Ramos (cell line): Measurements from ENCODE around the gene EGFR.

Source experiments
- in situ Hi-C: fragments of 300-500 bp; cut with MboI; formaldehyde crosslinking; loops from one replicate; pipeline ENCODE4 v1.14.3; 2022; ENCODE audit warnings: low sequenced_read_pairs; ENCODE audit not compliant: unreplicated experiment

Gene EGFR

GRCh38 chr7:55224810-55225209 lies 206.0 kb downstream of the EGFR start:
- in situ Hi-C loops = no loop called here

GRCh38 chr7:55230014-55230413 lies 211.2 kb downstream of the EGFR start:
- in situ Hi-C loops = no loop called here

GRCh38 chr7:55231736-55232280 lies 213.0 kb downstream of the EGFR start:
- in situ Hi-C loops = no loop called here

- in situ Hi-C loops = no loop called here
Observed at GRCh38 chr7:55233001-55233400, 214.2 kb downstream of the EGFR start.

- in situ Hi-C loops = no loop called here
Observed at GRCh38 chr7:55234408-55234807, 215.6 kb downstream of the EGFR start.

- in situ Hi-C loops = no loop called here
Observed at GRCh38 chr7:55235115-55235514, 216.3 kb downstream of the EGFR start.

DNA sequence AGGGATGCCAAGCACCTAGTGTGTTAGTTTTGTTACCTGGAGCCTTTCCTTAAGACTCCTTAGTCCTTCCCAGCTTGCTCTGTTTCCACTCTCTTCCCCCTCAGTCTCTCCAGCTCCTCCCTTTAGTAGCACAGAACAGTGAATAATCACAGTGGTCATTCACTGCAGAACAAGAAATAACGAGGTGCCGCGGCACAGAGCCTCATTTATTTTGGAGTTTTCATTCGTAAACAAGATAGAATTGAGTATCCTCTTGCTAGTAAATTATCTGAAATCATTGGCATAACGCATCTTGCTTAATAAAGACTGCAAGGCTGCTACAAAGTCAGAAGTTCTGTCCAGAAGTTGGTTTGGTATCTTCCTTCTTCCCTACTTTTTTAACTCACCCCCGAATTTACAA lies 217.0 kb downstream of the EGFR start:
- in situ Hi-C loops = no loop called here

DNA sequence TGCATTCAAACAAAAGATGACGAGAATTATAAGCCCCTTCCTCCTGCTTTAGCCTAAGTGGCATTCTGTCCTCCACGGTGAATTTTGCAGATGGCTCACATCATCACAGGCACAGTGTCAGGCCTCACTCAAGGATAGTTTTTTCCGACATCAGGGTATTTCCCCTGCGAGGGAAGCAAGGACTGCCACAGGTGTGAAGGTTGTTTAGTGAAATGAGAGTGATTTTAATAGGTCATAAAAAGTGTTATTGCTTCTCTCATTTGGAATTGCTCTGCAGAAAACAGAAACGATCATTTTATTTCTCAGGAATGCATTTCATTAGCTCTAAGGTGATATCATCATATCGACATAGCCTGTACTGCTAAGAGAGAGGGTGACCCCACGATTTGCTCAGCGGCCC lies 217.7 kb downstream of the EGFR start:
- in situ Hi-C loops = no loop called here

DNA sequence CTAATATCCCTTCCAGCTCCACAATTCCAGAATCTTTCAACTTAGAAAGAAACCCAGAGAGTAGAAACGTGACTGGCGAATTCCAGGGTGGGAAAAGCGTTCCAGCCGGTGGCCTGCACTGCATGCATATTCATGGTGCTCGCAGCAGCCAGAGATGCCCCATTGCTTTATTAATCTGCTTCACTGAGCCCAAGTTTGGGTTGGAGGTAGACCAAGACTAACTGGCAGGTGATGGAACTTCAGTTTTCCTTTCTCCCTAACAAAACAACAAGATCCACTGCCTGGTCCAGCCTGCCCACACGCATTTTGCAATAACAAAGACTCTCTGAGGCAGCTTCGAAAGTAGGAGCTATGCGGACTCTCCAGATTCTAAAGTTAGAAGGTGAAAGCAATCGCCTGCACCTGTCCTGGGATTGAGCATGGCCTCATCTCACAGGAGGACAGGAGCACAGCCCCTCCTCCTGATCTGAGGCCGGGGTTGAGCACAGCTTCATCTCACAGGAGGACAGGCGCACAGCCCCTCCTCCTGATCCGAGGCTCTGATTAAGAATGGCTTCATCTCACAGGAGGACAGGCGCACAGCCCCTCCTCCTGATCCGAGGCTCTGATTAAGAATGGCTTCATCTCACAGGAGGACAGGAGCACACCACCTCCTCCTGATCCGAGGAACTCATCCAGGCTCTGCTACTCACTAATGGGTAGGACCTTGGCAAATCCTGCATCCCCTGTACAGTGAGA lies 218.5 kb downstream of the EGFR start:
- in situ Hi-C loops = no loop called here

DNA sequence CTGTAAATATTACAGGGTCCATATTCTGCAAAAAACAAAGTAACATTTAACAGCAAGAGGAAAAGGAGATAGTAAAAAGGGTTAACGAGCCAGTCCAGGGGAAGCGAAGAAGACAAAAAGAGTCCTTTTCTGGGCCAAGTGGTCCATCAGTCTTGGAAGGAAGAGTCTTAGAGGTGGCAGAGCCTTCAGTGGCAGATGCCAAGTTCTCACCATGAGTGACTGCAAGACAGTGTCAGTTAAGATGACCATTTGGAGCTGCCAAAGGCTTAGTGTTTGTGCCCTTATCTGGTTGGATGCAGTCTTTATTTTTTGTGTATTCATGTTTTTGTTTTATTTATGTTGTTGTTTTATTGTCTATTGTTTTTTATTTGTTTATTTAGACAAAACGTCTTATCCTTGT lies 220.6 kb downstream of the EGFR start:
- in situ Hi-C loops = no loop called here

GRCh38 chr7:55240418-55241142 lies 221.8 kb downstream of the EGFR start:
- in situ Hi-C loops = no loop called here

DNA sequence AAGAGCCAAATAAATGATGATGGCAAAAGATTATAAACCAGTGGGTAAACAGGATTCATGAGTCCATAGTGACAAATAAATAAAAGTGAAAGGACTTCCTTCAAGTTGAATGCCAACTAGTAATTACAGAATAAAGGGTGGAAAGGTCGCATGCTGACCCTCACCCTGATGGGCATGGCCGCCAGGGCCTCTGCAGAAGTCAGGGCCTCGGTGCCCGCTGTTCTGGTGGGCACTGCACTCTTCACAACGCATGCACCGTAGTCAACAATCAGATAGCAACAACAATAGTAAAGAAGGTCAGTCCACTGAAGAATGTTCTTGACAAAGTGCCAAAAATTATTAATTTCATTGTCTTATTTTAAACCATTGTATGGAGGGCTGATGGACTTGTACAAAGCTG lies 223.1 kb downstream of the EGFR start:
- in situ Hi-C loops = no loop called here

DNA sequence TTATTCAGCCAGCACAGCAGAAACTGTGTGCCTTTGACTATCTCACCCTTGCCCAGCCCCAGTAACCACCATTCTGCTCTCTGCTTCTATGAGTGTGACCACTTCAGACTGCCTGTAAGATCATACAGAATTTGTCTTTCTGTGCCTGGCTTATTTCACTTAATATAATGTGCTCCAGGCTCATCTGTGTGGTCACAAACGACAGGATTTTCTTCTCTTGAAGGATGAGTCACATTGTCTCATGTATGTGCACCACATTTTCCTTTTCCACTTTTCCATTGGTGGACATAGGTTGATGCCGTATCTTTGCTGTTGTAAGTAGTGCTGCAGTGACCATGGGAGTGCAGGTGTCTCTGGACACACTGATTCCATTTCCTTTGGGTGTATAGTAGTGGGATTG lies 223.8 kb downstream of the EGFR start:
- in situ Hi-C loops = no loop called here

DNA sequence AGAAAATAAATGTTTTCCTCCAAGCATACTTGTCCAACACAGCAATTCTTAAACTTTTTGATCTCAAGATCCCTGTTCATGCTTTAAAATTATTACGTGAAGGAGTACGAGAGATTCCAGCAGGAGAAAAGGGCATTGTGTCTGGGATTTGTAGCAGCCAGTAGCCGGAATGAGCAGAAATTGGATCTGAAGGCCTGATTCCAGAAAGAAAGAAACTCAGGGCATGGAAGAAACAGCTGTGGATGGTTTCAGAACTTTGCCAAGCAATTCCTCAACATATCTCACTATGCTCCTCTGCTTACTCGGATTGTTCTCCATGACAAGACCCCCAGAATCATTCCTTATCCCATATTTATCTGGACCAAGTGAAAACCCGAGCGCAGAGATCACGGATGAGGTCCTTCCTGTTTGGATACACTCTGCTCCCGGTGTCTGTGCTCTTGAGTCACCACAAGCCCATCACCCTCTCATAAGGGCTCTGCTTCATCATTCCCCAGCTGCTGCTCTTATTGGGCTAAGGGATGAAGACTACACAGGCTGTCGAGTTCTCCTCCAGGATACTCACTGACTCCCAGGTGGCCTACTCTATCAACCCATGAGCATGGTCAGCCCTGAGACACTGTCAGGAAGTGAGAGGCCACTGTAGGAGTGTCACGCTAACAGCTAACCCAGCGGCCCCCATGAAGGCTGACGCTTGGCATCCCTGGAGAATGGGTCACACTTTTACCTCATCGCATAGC lies 225.4 kb downstream of the EGFR start:
- in situ Hi-C loops = no loop called here

- in situ Hi-C loops = no loop called here
Observed at GRCh38 chr7:55245271-55245723, 226.5 kb downstream of the EGFR start.

GRCh38 chr7:55246171-55246570 lies 227.4 kb downstream of the EGFR start:
- in situ Hi-C loops = no loop called here

DNA sequence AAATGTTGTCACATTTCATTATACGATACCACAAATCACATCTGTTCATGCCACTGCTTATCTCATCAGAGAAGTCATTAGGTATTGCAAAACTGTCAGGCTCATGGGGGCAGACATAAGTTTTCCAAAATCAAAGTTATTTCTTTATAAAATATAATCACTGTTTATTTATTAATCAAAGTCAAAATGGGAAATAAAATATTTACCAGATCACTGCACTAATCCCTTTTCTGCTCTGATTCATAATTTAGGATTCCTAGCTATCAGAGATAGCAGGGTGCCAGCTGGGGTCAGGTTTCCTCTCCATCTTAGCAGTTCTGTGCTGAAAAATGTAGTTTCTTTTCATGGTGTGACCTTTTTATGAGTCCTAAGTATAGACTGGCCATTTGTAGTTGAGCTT lies 228.6 kb downstream of the EGFR start:
- in situ Hi-C loops = no loop called here

GRCh38 chr7:55248526-55248925 lies 229.7 kb downstream of the EGFR start:
- in situ Hi-C loops = no loop called here

DNA sequence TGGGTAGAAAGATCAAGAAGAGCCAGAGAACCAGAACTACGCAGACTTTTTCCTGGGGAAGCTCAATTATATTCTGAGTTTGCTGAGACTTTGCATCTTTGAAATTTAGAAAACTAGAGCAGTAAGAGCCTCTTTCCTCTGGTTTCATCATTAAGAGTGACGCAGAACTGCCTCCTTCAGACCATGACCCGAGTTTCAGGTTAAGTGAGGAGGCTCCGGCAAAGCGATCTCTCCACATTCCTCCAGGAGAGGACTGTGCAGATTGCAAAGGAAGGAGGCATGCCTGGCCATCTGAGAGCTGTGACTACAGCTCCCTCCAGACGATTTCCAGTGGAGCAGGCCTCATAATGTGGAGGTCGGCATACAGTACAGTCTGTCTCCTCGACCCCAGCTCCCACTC lies 230.5 kb downstream of the EGFR start:
- in situ Hi-C loops = no loop called here

- in situ Hi-C loops = loop anchor here (10.0 kb wide), 1 partner anchor 476 kb away; no protein-coding TSS in a partner anchor
Observed at GRCh38 chr7:55250313-55250712, 231.5 kb downstream of the EGFR start.

GRCh38 chr7:55251313-55251712 lies 232.5 kb downstream of the EGFR start:
- in situ Hi-C loops = loop anchor here (10.0 kb wide), 1 partner anchor 477 kb away; no protein-coding TSS in a partner anchor
